ENCODE results near the gene ANKRD66.

- no peak for TF ChIP-seq CTCF (IDR thresholded peaks at IDR 0.05; ENCODE audit: low read depth, low read length)
- TF ChIP-seq EZH2phosphoT487 (IDR thresholded peaks at IDR 0.05; ENCODE audit: low read depth): no peak
Observed at GRCh38 chr6:46711491-46711890, 35.2 kb upstream of the ANKRD66 start.

Data from OCI-LY3 (cell line).